RKO (cell line): Measurements from ENCODE around the gene GBE1.
A peak's percentile ranks its signal among the peaks of the same experiment; 100 is the strongest.
"Not testable (repeated sequence)": the region's sequence is repeated elsewhere in the genome, so short reads cannot be mapped to it uniquely, and the experiment has no call there.

ENCODE experiments used
- DNase-seq: peaks from one replicate; pipeline ENCODE4 v3.0.0-alpha.2; 2016; ENCODE audit warnings: low spot score

Gene GBE1

GRCh38 chr3:81753416-81754027, 7.9 kb downstream of the GBE1 start:
- DNase-seq, result no peak

- no peak for DNase-seq
These were observed 8.8 kb downstream of the GBE1 start for GRCh38 chr3:81752604-81753003.

- no peak for DNase-seq
These were observed 12.2 kb downstream of the GBE1 start for GRCh38 chr3:81749265-81749664.

GRCh38 chr3:81747280-81747679, 14.2 kb downstream of the GBE1 start:
- not testable (repeated sequence) for DNase-seq

GRCh38 chr3:81744366-81744765, 17.1 kb downstream of the GBE1 start:
- DNase-seq, result peak; percentile 85

- DNase-seq, result peak; percentile 77
These were observed 18.1 kb downstream of the GBE1 start for GRCh38 chr3:81743096-81744025.

GRCh38 chr3:81742581-81742980, 18.9 kb downstream of the GBE1 start:
- DNase-seq, result no peak

GRCh38 chr3:81741216-81741615, 20.2 kb downstream of the GBE1 start:
- DNase-seq, result no peak

GRCh38 chr3:81740731-81741130, 20.7 kb downstream of the GBE1 start:
- DNase-seq, result no peak

- no peak for DNase-seq
These were observed 26.1 kb downstream of the GBE1 start for GRCh38 chr3:81735334-81735733.

- DNase-seq, result no peak
These were observed 26.7 kb downstream of the GBE1 start for GRCh38 chr3:81734742-81735141.

- DNase-seq, result no peak
These were observed 28.8 kb downstream of the GBE1 start for GRCh38 chr3:81732642-81733041.

GRCh38 chr3:81728766-81729544, 32.5 kb downstream of the GBE1 start:
- peak; percentile 27 for DNase-seq

- no peak for DNase-seq
These were observed 34.7 kb downstream of the GBE1 start for GRCh38 chr3:81726735-81727134.

GRCh38 chr3:81726132-81726531, 35.3 kb downstream of the GBE1 start:
- no peak for DNase-seq

GRCh38 chr3:81723732-81724313, 37.6 kb downstream of the GBE1 start:
- no peak for DNase-seq

- DNase-seq, result no peak
These were observed 43.1 kb downstream of the GBE1 start for GRCh38 chr3:81718311-81718710.

GRCh38 chr3:81716870-81717509, 44.5 kb downstream of the GBE1 start:
- no peak for DNase-seq

GRCh38 chr3:81713031-81713430, 48.4 kb downstream of the GBE1 start:
- DNase-seq, result no peak

GRCh38 chr3:81709606-81710005, 51.8 kb downstream of the GBE1 start:
- no peak for DNase-seq

GRCh38 chr3:81707996-81708395, 53.4 kb downstream of the GBE1 start:
- no peak for DNase-seq

- no peak for DNase-seq
These were observed 59.3 kb downstream of the GBE1 start for GRCh38 chr3:81702126-81702525.
